HG03159 (cell line): ENCODE measurements around the gene LRRC8C.
"Not testable (repeated sequence)": the region's sequence is repeated elsewhere in the genome, so short reads cannot be mapped to it uniquely, and the experiment has no call there.

Experiments
- ATAC-seq: cut with Tn5 transposase; IDR thresholded peaks from one replicate; pipeline ENCODE4 v1.9.1; 2021; ENCODE audit warnings: mild to moderate bottlenecking, moderate library complexity; ENCODE audit not compliant: unreplicated experiment

The LRRC8C gene

DNA sequence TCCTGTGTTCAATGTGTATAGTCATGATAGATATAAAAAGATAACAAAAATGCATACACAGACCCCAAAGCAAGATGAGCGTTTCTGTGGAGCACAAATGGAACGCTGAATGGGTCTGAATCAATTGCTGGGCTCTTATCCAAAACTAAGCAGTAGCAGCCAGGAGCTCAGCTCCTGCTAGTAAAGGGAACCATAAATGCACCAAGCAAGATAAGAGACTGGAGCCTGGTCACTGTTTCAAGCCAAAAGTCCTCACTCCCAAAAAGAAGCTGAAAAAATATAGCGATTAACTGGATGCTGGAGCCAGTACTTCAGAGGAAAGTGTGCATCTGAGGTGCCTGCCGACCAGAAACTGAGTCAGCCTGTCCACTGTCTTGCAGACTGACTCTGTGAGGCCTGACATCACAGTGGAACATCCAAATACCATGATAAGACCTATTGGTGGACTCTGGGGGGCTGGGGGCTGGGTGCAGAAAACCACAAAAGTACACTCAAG lies 68.9 kb downstream of the LRRC8C start:
- ATAC-seq, result no peak

DNA sequence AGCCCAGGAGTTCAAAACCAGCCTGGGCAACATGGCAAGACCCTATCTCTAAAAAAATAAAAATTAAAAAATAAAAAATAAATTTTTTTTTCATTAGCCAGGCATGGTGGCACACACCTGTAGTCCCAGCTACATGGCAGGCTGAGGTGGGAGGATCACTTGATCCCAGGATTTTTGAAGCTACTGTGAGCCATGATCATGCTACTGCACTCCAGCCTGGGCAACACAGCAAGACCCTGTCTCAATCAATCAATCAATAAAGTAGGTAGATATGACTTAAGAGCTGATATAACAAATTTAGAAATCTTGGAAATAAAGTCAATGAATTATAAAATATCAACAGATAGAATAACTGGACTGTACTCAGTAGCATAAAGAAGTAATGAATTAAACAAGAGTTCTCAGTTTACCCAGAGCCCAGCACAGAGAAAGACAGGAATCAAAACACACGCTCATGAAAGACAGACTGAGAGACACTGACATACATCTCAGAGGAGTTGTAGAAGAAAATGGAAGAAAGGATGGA lies 69.7 kb downstream of the LRRC8C start:
- ATAC-seq, result no peak

DNA sequence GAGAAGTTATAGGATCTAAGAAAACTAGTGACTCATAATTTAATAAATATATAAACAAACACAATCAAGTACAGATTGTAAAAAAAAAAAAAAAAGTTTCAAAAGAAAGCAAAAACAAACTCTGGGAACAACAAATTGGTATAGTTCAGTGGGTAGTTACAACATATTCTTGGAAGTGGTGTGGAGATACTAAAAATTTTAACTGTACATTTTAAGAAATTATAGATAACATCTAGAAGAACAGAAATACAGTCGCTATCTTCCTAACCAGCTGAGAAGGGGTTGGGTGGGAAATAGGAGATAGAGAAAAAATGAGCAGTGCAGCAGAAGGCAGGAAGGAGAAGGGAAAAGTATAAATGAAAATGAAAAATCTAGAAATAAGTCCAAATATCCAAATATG lies 70.5 kb downstream of the LRRC8C start:
- ATAC-seq, result no peak

DNA sequence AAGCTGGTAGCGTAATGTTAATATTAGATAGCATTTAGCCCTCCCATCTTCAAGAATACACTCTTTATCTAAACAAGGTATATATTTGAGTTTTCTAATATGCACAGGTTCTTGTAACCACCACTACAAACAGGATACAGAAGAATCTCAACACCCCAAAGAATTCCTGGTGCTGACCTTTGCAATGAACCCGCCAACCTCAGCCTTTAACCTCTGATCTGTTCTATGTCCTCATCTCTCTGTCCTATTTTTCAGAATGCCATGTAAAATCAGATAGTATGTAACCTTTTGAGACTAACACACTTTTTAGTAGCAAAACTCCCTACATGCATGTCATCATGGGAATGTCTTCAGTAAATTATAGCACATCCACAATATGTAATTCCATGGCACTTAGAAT lies 71.1 kb downstream of the LRRC8C start:
- no peak for ATAC-seq

DNA sequence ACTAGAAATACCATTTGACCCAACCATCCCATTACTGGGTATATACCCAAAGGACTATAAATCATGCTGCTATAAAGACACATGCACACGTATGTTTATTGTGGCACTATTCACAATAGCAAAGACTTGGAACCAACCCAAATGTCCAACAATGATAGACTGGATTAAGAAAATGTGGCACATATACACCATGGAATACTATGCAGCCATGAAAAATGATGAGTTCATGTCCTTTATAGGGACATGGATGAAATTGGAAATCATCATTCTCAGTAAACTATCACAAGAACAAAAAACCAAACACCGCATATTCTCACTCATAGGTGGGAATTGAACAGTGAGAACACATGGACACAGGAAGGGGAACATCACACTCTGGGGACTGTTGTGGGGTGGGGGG lies 72.0 kb downstream of the LRRC8C start:
- ATAC-seq, result not testable (repeated sequence)

DNA sequence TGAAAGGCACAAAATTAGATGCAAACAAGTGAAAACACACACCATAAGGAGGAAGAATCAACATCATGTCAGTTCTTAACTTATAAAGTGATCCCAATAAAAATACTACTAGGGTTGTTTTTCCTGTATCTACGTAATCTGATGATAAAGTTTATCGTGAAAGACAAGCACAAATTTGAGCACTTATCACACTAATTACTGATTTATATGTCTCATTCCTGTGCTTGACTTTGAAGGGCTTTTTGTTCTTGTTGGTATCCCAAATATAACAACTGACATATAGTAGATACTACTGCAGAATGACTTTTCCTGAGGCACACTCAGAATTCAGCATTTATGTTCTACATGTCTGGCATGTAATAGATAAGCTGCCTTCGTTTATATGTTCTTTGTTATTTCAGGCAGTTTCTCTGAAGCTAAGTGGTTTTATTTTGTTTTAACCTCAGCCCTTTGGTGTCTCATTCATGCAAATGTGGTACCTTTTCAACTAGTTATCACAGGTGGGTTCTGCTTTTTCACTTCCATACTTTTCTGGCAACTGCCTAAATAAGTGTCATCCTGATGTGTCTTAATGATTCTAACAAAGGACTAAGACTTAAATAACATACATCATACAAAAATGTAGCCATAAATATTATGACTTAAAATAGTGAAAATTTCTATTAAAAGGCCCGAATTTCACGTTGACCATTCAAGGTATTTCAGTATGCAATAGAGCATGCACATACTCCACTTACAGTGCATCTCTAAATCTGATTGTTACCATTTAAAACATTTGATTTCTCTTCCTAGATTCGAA lies 73.2 kb downstream of the LRRC8C start:
- ATAC-seq, result peak; percentile 78

DNA sequence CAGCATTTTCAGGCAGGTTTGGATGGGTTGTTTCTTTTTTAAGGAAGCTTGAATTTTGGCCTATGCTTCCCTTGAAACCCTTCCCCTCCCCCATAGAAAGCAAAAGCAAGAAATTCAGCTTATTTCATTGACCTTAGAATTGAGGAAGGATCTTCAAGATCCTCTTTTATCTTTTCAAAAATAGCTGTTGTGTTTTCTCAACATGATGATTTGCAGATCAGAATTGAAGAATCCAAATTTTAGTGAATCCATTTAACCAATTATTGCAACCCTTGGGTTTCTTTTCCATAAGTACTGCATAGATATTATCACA lies 73.7 kb downstream of the LRRC8C start:
- ATAC-seq, result peak; percentile 28

DNA sequence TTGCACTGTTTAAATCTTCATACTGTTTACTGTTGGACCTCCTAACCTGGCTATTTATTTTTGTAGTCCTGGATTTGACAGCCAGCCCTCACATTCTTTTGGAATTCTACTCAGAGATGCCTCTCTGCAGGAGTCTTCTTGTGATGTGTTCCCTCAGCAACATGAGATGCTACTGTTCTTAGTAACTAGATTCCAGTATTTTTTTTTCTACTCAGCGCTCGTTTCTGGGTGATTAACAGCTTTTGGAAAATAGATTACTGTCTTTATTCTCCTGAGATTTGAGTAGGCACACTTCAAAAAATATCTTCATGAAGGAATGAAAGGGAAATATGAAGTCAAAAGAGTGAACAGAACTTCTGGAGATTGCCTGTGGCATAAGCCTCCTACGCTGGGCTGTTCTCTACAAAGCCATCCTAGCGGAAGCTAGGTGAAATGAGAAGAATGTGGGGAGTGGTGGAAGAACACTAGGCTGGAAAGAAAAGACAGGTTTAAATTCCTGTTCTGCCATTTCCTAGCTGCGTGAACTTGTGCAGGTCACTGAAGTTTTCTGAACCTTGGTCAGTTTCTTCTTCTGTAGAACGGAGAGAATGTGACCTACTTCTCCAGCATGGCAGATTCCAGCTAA lies 75.9 kb downstream of the LRRC8C start:
- no peak for ATAC-seq

DNA sequence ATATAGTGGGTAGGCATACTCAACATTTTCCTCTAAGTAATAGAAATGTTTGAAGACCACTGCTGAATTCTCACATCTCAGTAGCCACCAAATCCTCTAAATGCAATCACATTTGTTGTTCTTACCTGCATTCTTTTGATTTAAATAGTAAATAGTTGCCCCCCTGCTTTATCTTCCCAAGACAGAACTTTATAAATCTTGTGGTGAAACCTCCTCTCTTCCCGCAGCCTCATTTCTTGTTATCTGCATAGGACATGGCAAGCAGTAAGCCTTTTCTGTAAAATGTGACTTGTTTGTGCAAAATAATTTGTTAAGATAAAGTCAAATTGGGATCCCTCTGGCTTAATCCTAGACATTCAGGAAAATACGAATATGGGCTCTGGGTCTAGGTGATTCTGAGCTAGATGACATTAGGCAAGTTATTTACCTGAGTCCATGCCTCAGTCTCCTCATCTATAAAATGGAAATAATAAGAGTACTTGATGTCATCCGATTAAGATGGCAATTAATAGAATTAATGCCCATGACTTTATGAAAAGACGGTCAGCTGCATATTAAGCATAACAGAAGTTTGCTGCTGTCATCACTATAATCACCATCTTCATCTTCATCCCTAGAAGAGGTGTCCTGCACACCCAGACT lies 77.7 kb downstream of the LRRC8C start:
- ATAC-seq, result no peak

DNA sequence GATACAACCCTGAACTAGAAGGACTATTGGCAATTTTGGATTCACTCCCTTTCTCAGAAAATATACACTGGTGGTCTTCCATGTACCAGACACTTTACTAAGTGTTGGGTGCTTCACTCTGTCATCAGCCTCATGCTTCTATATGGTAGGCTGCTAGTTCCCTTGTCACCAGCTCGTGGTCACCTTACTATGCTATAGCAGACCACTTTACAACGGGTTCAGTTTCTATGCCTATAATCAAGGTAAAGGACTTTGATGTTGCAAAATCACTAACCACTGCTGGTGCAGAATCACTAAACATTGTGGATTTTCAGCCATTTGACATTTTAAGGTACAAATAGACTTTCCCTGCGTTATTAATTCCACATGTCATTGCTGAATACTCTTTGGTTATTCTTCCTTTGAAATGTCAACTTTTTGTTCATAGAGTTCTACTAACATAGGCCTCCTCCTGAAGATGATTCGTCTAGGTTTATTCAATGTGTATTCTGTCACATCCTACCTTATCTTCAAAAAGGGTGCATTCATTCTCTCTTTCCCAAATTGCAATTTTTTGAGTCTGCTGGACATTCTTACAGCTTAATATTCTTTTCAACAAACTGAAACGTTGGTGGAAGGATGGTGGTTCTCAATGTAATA lies 78.3 kb downstream of the LRRC8C start:
- ATAC-seq, result no peak

DNA sequence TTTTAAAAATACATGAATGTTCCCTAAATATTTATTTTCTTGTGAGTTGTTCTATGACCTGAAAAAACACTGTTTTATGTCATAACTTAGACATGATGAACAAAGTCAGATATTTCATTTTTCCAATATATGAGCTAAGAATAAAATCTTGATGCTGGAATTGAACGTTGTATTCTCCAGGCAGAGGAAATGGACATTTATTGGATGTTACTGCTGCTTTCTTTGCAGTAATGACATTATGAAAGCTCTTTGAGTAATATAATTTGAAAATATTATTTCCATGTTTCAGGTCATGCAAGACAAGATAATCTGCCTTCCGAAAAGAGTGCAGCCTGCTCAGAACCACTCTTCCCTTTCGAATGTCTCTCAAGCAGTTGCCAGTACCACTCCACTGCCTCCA lies 79.5 kb downstream of the LRRC8C start:
- no peak for ATAC-seq

DNA sequence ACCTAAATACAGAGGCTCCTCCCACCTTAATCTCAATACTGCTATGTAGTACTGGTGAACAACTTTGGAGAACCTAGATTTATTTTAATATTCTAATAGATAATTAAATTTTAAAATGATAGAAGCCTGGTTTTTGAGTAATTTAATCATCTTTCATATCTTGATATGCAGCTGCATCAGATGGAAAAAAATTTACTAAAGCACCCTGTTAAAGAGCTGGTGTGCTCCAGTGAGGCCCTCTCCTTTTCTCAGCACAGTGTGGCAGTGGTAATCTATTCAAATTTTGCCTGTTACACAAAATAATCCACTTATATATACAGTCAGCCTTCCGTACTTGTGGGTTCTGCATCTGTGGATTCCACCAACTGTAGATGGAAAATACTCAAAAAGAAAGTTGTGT lies 82.8 kb downstream of the LRRC8C start:
- ATAC-seq, result no peak

DNA sequence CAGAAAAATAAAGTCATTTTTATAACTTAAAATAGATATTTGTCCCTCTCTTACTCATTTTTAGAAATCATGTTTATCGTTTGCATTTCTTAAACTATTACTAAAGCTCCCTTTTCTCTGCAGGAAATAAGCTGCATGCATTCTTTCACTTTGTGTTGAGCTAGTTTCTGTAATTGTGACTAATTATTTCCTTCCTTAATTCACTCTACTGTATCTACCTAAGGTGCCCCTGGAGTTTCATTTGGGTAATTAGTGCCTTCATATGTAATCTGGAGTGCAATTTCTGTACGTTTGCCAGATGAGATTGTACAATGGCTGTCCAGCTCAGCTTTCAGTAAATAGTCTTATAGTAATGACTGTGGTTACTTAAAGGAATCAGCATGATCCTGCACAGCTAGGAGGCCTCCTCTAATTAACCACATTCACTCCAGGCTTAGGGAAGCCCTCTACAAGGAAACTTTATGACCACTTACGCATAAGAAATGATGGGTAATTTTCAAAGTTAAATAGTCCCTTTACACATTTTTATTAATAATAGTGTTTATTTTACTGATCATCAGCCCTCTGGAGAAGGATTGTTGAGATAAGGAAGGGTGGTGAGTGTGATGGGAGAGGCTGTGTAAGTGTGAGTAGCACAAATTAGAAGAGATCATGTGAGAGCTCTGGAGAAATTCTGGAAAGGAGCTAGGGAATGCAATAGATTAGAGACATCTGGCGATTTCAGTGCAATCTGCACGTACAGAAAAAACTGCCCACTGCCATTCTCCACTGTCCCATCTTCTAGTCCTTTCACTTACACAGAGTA lies 86.8 kb downstream of the LRRC8C start:
- ATAC-seq, result peak; percentile 86

DNA sequence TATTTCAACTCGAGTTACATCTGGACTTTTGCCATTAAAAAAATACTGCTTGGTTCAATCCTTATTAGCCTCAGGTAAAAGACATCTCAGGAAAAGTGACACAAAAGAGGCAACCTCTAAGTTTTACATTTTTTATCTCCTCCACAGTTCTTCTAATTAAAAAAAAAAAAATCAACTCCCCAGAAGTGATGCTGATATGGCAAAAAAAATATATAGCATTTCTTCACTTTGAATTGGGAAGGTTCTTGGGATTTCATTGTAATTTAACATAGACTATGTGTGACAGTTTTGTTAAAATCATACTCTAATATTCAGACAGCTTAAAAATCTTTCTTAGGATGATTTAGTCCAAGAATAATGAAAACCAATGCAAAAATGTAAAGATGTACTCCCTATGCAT lies 87.9 kb downstream of the LRRC8C start:
- no peak for ATAC-seq

DNA sequence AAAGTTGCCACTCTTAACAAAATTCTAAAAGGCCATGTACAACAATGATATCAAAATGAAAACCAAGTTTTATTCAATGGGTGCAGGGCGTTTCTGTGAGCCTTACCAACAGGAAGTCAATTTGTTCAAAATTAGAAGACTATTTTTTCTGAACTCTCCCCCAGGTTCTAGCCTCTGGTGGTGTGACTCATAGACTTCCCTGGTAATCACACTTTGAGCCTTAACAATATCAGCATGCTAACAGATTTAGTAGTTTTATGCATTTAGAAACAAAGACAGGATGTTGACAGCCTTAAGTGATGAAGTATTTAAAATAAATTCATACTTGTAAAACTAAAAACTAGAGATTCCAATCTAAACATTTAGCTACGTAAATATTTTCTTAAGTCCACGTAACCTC lies 88.4 kb downstream of the LRRC8C start:
- no peak for ATAC-seq

DNA sequence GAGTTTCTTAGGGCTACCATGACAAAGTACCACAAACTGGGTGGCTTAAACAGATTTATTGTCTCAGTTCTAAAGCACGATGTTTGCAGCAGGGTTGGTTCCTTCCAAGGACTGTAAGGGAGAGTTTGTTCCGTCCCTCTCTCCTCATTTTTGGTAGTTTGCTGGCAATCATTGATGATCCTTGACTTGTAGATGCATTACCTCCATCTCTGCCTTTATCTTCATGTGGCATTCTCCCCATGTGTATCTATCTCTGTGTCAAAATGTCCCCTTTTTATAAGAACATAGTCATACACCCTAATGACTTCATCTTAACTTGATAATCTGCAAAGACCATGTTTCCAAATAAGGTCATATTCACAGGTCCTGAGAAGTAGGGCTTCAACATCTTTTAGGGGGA lies 90.2 kb downstream of the LRRC8C start:
- ATAC-seq, result no peak

DNA sequence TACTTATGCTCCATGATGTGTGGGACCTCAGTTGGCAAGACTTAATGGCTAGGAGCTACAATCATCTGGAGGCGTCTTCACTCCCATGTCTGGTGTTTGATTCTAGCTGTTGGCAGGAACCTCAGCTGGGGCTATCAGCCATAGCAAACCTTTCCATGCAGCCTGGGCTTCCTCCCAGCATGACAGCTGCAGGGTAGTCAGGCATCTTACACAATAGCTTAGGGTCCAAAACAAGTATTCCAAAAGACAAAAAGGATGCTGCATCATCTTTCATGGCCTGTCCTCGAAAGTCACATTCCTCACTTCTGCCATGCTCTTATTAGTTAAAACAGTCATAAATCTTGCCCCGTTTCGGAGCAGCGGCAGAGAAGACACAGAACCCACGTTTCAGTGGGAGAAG lies 90.9 kb downstream of the LRRC8C start:
- no peak for ATAC-seq

DNA sequence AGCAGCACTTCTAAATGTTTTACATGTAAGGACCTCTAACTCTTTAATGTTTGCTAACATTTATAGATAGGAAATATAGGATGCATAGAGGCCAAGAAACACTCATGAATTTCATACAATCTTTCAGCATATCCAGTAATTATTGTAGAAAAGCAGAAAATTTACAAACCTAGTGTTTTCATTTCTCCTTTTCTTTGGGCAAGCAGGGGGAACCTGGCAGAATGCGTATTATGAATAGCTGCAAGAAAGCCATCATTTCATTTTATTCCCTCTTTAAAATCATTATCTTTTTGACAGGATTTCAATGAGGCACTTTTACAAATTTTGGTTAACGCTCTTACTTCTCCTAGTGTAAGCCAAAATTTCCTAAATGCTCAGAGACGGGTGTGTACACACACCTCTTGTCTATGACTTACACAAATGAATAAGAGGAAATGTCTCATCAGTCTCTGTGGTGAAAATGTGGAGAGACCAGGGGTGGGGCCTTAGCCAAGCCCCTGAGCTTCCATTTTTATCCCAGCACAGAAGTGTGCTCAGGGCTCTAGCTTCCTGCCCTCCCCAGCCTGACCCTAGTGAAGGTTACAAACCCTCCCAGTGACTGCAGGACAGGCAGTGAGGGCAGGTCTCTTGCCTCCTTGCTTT lies 91.6 kb downstream of the LRRC8C start:
- ATAC-seq, result peak; percentile 70

DNA sequence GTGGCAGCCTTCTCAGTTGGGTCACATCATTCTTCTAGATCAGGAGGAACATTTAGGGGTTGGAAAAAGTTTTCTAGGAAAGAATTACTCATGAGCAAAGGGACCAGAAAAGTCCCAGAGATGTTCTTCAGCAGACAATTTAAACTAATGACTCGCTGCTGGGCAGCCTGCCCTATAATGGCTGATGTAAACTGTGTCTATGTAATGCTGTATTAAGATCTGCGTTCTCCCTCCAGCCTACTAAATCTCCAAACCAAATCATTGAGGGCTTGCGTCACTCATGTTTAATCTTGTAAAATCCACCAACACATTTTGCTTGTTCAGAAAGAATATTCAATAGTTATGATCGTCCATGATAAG lies 92.1 kb downstream of the LRRC8C start:
- ATAC-seq, result no peak

DNA sequence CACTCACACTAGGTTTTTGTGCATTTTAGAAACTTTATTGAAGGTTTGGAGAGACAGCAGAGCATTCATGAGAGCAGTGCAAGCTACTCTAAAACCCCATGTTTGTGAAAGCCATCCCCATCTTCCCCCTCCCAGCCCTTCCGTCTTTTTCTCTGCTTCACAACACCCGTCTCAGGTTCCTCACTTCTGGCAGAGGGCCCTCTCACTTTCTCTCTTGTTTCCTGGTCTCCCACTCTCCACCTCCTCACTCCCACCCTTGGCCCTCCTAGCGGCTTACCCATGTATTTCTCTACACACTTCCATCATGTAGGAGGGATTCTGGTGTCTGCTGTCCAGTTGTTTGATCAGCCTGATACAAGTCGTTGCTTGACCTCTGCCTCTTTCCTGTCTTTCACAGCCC lies 92.7 kb downstream of the LRRC8C start:
- no peak for ATAC-seq
